GM10266 (cell line): Measurements from ENCODE around the gene CYP4F8.

ENCODE experiments used
- DNase-seq: peaks from one replicate; pipeline ENCODE4 v3.0.0; 2012; ENCODE audit errors: extremely low spot score
- TF ChIP-seq, protein P1 (sequence below): IDR thresholded peaks from 2 replicates; pipeline ENCODE4 v1.5.1; 2012; ENCODE audit warnings: mild to moderate bottlenecking, low read depth; ENCODE audit not compliant: control insufficient read depth, insufficient read depth; ENCODE audit errors: missing control alignments

CYP4F8 gene, protein sequence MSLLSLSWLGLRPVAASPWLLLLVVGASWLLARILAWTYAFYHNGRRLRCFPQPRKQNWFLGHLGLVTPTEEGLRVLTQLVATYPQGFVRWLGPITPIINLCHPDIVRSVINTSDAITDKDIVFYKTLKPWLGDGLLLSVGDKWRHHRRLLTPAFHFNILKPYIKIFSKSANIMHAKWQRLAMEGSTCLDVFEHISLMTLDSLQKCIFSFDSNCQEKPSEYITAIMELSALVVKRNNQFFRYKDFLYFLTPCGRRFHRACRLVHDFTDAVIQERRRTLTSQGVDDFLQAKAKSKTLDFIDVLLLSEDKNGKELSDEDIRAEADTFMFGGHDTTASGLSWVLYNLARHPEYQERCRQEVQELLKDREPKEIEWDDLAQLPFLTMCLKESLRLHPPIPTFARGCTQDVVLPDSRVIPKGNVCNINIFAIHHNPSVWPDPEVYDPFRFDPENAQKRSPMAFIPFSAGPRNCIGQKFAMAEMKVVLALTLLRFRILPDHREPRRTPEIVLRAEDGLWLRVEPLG

DNA sequence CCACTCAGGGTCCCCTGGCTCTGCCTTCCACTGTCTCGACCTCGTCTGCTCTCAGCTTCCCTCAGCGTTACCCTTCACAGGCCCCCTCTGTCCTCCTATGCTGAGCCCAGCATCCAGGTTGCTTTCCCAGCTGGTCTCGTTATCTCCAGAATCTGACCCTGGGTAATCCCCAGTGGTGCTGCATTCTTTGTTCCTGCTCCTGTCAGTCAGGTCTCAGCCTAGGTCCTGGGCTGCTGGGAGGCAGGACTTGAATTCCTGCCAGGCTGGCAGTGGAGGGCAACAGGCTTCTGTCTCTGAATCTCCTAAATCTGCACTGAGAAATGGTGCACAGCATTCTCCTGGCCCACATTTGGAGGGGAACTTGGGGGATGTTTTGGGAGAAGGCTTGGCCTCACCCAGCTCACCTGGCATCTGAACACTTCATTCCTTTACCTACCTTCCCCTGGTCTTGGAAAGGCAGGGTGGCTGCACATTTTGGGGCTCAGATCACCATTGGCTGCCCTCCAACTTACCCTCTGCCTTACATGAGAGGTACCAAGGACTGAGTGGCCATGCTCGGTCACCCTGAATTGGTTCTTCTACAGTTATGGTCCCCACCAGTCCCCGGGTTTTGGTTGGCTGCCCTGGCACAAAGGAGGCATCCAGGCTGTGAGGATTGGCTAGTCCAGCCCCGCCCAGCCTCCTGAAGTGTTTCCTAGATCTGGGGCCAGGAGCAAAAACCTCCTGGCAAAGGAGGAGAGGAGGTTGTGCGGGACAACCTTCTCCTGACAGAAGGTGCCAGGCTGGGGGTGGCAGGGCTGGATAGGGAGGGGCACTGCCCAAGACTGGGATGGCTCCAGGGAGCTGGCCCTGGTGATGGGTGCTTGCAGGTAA, at the start of gene CYP4F8:
Gene CYP4F8, plus strand, starts transcription at position 712 of the 873 bp plus-strand sequence. CDS start 399 bp downstream, outside the sequence.
- DNase-seq = no peak
- TF ChIP-seq, protein P1, sequence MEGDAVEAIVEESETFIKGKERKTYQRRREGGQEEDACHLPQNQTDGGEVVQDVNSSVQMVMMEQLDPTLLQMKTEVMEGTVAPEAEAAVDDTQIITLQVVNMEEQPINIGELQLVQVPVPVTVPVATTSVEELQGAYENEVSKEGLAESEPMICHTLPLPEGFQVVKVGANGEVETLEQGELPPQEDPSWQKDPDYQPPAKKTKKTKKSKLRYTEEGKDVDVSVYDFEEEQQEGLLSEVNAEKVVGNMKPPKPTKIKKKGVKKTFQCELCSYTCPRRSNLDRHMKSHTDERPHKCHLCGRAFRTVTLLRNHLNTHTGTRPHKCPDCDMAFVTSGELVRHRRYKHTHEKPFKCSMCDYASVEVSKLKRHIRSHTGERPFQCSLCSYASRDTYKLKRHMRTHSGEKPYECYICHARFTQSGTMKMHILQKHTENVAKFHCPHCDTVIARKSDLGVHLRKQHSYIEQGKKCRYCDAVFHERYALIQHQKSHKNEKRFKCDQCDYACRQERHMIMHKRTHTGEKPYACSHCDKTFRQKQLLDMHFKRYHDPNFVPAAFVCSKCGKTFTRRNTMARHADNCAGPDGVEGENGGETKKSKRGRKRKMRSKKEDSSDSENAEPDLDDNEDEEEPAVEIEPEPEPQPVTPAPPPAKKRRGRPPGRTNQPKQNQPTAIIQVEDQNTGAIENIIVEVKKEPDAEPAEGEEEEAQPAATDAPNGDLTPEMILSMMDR = no peak

DNA sequence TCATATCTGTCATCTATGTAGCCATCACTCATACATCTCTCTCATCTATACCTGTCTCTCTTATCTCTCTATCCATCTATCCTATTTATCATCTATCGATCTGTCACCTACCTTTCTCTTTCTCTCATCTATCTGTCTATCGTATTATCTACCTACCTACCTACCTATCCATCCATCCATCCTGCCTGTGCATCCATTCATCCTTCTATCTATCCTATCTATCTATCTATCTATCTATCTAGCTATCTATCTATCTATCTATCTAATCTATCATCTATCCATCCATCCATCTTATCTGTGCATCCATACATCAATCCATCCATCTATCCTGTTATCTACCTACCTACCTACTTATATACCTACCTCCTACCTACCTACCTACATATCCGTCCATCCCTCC, 44.6 kb upstream of the CYP4F8 start:
- no peak for DNase-seq
- TF ChIP-seq, protein P1 = no peak

DNA sequence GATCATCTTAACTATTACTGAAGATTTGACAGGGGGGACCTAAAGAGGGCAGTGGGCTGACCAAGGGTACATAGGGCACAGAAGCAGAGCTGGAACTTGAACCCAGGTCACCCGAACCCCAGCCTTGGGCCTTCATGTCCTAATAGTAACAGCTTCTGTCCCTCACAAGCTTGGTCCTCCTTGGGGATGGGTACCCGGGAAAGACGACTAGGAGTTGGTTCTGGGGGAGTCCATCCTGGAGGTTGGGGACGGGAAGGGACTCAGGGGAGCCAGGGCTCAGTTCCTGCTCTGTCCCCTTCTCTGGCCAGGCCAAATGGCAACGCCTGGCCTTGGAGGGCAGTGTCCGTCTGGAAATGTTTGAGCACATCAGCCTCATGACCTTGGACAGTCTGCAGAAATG, 39.6 kb upstream of the CYP4F8 start:
- TF ChIP-seq, protein P1 = no peak
- DNase-seq = no peak

DNA sequence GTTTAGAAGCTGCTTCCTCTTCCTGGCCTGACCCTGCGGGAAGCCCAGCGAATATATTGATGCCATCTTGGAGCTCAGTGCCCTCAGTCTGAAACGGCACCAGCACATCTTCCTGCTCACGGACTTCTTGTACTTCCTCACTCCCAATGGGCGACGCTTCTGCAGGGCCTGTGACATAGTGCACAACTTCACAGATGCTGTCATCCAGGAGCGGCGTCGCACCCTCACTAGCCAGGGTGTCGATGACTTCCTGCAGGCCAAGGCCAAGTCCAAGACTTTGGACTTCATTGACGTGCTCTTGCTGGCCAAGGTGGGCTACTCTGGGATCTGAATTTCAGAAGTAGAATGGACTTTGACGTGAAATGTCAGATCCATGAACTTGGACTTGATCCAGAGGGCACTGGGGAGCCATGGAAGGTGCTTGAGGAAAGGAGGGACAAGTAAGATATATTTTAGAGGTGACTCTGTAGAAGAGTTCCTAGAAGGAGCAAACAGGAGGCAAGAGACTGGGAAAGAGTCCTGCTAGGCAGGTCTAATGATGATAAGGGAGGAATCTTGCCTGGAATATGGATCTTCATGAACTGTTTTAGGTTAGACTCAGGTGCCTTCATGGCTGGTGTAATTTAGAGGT, 38.4 kb upstream of the CYP4F8 start:
- DNase-seq = no peak
- TF ChIP-seq, protein P1 = no peak

DNA sequence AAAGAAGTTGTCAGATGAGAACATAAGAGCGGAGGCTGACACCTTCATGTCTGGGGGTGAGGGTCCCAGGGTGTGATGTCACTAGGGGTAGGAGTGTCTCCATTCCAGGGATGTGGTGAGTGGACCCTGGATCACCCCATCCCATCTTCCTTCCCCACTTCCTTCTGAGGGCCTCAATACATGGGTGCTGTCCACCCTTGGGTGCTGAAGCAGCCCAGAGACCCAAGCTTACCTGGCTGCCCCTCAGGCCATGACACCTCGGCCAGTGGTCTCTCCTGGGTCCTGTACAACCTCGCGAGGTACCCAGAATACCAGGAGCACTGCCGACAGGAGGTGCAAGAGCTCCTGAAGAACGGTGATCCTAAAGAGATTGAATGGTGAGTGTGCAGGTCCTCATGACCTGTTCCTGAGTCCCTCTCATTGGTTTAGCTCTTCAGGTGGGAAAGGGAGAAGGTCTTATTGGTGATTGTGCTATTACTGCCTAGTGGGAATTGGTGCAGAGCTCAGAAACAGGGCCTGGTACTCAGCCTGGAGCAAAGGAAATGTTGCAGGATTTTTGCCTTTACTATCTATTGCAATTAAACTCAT, 37.7 kb upstream of the CYP4F8 start:
- TF ChIP-seq, protein P1 = no peak
- DNase-seq = no peak

DNA sequence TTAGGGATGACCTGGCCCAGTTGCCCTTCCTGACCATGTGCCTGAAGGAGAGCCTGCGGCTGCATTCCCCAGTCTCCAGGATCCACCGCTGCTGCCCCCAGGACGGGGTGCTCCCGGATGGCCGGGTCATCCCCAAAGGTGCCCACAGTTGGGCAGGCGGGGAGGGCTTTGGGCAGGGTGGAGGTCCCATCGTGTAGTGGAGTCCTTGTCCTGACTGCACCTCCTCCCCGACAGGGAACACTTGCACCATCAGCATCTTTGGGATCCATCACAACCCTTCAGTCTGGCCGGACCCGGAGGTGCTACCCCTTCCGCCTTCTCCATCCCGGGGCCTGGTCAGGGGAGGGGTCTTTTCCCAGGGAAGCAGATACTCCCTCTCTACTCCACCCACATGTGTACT, 31.7 kb upstream of the CYP4F8 start:
- DNase-seq = no peak
- TF ChIP-seq, protein P1 = no peak
